Measurements from ENCODE around the gene GAS1. TPM values are rescaled to one million over a fixed set of nuclear protein-coding genes. Genes with fewer than 3 reads are reported as not detected.

GAS1 gene
- total RNA-seq, 4 donors from 2014 or later: 3.4 to 49.2 (median 13.0) TPM

- Histone ChIP-seq H3K4me1 (peaks cover 4 to 31% (median 8%) of the 10 kb centered on the region in 3 donors), H3K36me3 (no peaks in the 10 kb centered on the region), H3K27me3 (peaks cover 0 to 53% (median 0%) of the 10 kb centered on the region in 4 donors), H3K9me3 (no peaks in the 10 kb centered on the region), H3K27ac (no peak overlapping the region), H3K4me3 (no peak overlapping the region)
- TF ChIP-seq POLR2A (IDR thresholded peaks at IDR 0.05) (no peak), CTCF (IDR thresholded peaks at IDR 0.05) (no peak)
- intact Hi-C loops (cut with DNase I): no loop called here
- no peak for DNase-seq
- WGBS, 2 donors: 75 to 82% methylated on average over 2 of the region's 2 CpGs
These were observed 6.1 kb downstream of the GAS1 start for GRCh38 chr9:86941197-86941596.

- Histone ChIP-seq H3K4me3 (no peak overlapping the region), H3K36me3 (no peaks in the 10 kb centered on the region), H3K27ac (no peak overlapping the region), H3K27me3 (peaks cover 0 to 52% (median 0%) of the 10 kb centered on the region in 4 donors), H3K9me3 (no peaks in the 10 kb centered on the region), H3K4me1 (peaks cover 4 to 28% (median 5%) of the 10 kb centered on the region in 3 donors)
- TF ChIP-seq CTCF (IDR thresholded peaks at IDR 0.05) (no peak), POLR2A (IDR thresholded peaks at IDR 0.05) (no peak)
- intact Hi-C loops (cut with DNase I): no loop called here
- no peak for DNase-seq
- 36% methylated on average over 6 of the region's 6 CpGs for WGBS, 2 donors
These were observed 6.5 kb downstream of the GAS1 start for GRCh38 chr9:86940774-86941173.

GRCh38 chr9:86939891-86940290, 7.4 kb downstream of the GAS1 start:
- no peak overlapping the region for H3K4me3 ChIP-seq
- no peak for DNase-seq
- no peaks in the 10 kb centered on the region for H3K9me3 ChIP-seq
- peaks cover 0 to 43% (median 0%) of the 10 kb centered on the region in 4 donors for H3K27me3 ChIP-seq
- no peak overlapping the region for H3K27ac ChIP-seq
- peaks cover 0 to 19% (median 0%) of the 10 kb centered on the region in 3 donors for H3K4me1 ChIP-seq
- no peaks in the 10 kb centered on the region for H3K36me3 ChIP-seq
- intact Hi-C loops (cut with DNase I): no loop called here
- WGBS, 2 donors: 79 to 81% methylated on average over 1 of the region's 1 CpG
- TF ChIP-seq POLR2A (IDR thresholded peaks at IDR 0.05): no peak
- TF ChIP-seq CTCF (IDR thresholded peaks at IDR 0.05): no peak

- WGBS, 2 donors: 85 to 86% methylated on average over 5 of the region's 5 CpGs
These were observed 8.0 kb downstream of the GAS1 start for GRCh38 chr9:86939321-86939720.

GRCh38 chr9:86938780-86939179, 8.5 kb downstream of the GAS1 start:
- Histone ChIP-seq H3K4me3 (no peak overlapping the region), H3K9me3 (no peaks in the 10 kb centered on the region), H3K36me3 (no peaks in the 10 kb centered on the region), H3K27ac (no peak overlapping the region), H3K27me3 (peaks cover 0 to 33% (median 0%) of the 10 kb centered on the region in 4 donors), H3K4me1 (peaks cover 0 to 8% (median 0%) of the 10 kb centered on the region in 3 donors)
- intact Hi-C loops (cut with DNase I): no loop called here
- 28 to 81% methylated on average over 1 of the region's 1 CpG for WGBS, 2 donors
- DNase-seq: no peak
- no peak for TF ChIP-seq CTCF (IDR thresholded peaks at IDR 0.05)
- TF ChIP-seq POLR2A (IDR thresholded peaks at IDR 0.05): no peak

More at GRCh38 chr9:86939321-86939720, 8.0 kb downstream of the GAS1 start:
- intact Hi-C loops (cut with DNase I): no loop called here
- no peak overlapping the region for H3K27ac ChIP-seq
- H3K36me3 ChIP-seq: no peaks in the 10 kb centered on the region
- no peak for DNase-seq
- TF ChIP-seq POLR2A (IDR thresholded peaks at IDR 0.05) (no peak), CTCF (IDR thresholded peaks at IDR 0.05) (no peak)
- H3K4me3 ChIP-seq: no peak overlapping the region
- no peaks in the 10 kb centered on the region for H3K9me3 ChIP-seq
- peaks cover 0 to 14% (median 0%) of the 10 kb centered on the region in 3 donors for H3K4me1 ChIP-seq
- H3K27me3 ChIP-seq: peaks cover 0 to 38% (median 0%) of the 10 kb centered on the region in 4 donors
